GM10266 (cell line): ENCODE results near the gene ZBTB20.

ENCODE experiments used
- DNase-seq: peaks from one replicate; pipeline ENCODE4 v3.0.0; 2012; ENCODE audit errors: extremely low spot score
- CTCF ChIP-seq: IDR thresholded peaks from 2 replicates; pipeline ENCODE4 v1.5.1; 2012; ENCODE audit warnings: mild to moderate bottlenecking, low read depth; ENCODE audit not compliant: control insufficient read depth, insufficient read depth; ENCODE audit errors: missing control alignments

The ZBTB20 gene

GRCh38 chr3:114379266-114379665, 767.8 kb downstream of the ZBTB20 start:
- no peak for TF ChIP-seq CTCF
- DNase-seq: no peak

- no peak for TF ChIP-seq CTCF
- no peak for DNase-seq
Measured at GRCh38 chr3:114378760-114379159, 768.3 kb downstream of the ZBTB20 start.

GRCh38 chr3:114377426-114377825, 769.7 kb downstream of the ZBTB20 start:
- TF ChIP-seq CTCF: no peak
- DNase-seq: no peak

- DNase-seq: no peak
- TF ChIP-seq CTCF: no peak
Measured at GRCh38 chr3:114376516-114377185, 770.4 kb downstream of the ZBTB20 start.

GRCh38 chr3:114375608-114376421, 771.3 kb downstream of the ZBTB20 start:
- DNase-seq: no peak
- no peak for TF ChIP-seq CTCF

- TF ChIP-seq CTCF: no peak
Measured at GRCh38 chr3:114374433-114374990, 772.6 kb downstream of the ZBTB20 start.

GRCh38 chr3:114370537-114371174, 776.4 kb downstream of the ZBTB20 start:
- peak; percentile 18 for TF ChIP-seq CTCF
- DNase-seq: no peak

More at GRCh38 chr3:114374433-114374990, 772.6 kb downstream of the ZBTB20 start:
- no peak for DNase-seq
